CD8-positive, alpha-beta memory T cell (primary cell): ENCODE data around the gene OSBPL1A. TPM values are rescaled to one million over a fixed set of nuclear protein-coding genes. Genes with fewer than 3 reads are reported as not detected.

Experiments
- polyA plus RNA-seq: library from polyadenylated mRNA; unstranded; fragments of 300-500 nt; fragmentation: Illumina TruSeq; gene quantifications from one replicate; pipeline ENCODE4 v1.2.3, GENCODE V29; 2021
- total RNA-seq, 2 experiments: library from RNA; stranded (reverse); gene quantifications; one replicate each; pipeline ENCODE4 v1.2.3, GENCODE V29; 2021

The OSBPL1A gene
- total and polyA plus RNA-seq, 3 experiments from 2014 or later: 1.3 to 2.5 (median 1.5) TPM

Other genes starting within 250 kb of the OSBPL1A start
- 10 to 100 TPM; 10.6 to 11.3 TPM for gene IMPACT, start 28.8 kb upstream of the OSBPL1A start, total RNA-seq
- 9.1 TPM for gene IMPACT, start 28.8 kb upstream of the OSBPL1A start, polyA plus RNA-seq
- gene HRH4, start 62.8 kb upstream of the OSBPL1A start, total RNA-seq: not detected
- gene HRH4, start 62.8 kb upstream of the OSBPL1A start, polyA plus RNA-seq: not detected